ENCODE measurements around the gene MOBP. TPM values are rescaled to one million over a fixed set of nuclear protein-coding genes. Genes with fewer than 3 reads are reported as not detected.

Gene MOBP
- total RNA-seq, 1 donor from 2014 or later, result not detected

DNA sequence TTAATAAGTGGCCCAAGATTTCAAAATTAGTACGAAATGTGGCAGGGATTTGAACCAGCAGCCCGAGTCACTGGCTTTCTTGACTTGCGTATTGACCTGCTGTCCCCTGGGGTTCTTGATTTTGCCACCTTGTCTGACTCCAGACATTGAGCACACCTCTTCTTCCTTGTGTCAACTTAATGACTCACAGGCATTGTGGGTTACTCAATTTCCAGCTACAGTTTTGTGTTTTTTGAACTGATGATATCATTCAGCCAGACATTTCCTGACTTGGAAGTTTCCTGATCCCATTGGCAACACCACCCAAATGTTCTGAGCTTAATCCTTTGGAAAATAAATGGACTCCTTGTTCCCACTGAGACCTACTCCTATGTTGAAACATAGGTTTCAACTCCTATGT, 64.2 kb downstream of the MOBP start:
- no peaks in the 10 kb centered on the region for H3K36me3 Mint-ChIP-seq (ENCODE audit: unreplicated experiment)
- H3K4me3 Mint-ChIP-seq (ENCODE audit: unreplicated experiment), result no peak overlapping the region
- TF ChIP-seq, protein P1, sequence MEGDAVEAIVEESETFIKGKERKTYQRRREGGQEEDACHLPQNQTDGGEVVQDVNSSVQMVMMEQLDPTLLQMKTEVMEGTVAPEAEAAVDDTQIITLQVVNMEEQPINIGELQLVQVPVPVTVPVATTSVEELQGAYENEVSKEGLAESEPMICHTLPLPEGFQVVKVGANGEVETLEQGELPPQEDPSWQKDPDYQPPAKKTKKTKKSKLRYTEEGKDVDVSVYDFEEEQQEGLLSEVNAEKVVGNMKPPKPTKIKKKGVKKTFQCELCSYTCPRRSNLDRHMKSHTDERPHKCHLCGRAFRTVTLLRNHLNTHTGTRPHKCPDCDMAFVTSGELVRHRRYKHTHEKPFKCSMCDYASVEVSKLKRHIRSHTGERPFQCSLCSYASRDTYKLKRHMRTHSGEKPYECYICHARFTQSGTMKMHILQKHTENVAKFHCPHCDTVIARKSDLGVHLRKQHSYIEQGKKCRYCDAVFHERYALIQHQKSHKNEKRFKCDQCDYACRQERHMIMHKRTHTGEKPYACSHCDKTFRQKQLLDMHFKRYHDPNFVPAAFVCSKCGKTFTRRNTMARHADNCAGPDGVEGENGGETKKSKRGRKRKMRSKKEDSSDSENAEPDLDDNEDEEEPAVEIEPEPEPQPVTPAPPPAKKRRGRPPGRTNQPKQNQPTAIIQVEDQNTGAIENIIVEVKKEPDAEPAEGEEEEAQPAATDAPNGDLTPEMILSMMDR (IDR thresholded peaks at IDR 0.05; ENCODE audit: partially characterized antibody, unreplicated experiment), result no peak
- H3K4me1 Mint-ChIP-seq (ENCODE audit: low read depth, unreplicated experiment), result peaks cover 4% of the 10 kb centered on the region
- H3K27me3 Mint-ChIP-seq (ENCODE audit: unreplicated experiment), result no peaks in the 10 kb centered on the region
- no peak for DNase-seq
- peaks cover 1% of the 10 kb centered on the region for H3K9me3 Mint-ChIP-seq (ENCODE audit: unreplicated experiment)
- H3K27ac Mint-ChIP-seq (ENCODE audit: unreplicated experiment), result no peak overlapping the region

DNA sequence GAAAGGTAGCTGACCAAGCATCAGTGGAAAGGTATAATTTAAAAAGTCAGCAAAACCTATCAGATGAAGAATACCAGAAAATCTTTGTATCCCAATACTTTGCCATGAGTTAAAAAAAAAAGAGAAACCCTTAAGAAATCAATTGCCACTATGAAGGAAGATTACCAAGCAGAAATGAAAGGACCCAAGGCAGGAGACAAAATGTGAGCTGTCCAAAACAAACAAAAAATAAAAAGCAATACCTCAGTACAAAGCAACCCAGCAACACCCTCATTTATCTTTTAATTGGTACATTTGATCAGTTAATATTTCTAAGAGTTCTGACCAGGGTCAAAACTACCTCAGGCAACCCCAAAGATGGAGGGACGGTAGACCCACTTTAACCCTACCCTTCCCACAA, 65.3 kb downstream of the MOBP start:
- TF ChIP-seq, protein P1 (IDR thresholded peaks at IDR 0.05; ENCODE audit: partially characterized antibody, unreplicated experiment), result no peak
- Mint-ChIP-seq H3K36me3 (ENCODE audit: unreplicated experiment) (no peaks in the 10 kb centered on the region), H3K4me3 (ENCODE audit: unreplicated experiment) (no peak overlapping the region), H3K9me3 (ENCODE audit: unreplicated experiment) (peaks cover 1% of the 10 kb centered on the region), H3K27me3 (ENCODE audit: unreplicated experiment) (no peaks in the 10 kb centered on the region), H3K4me1 (ENCODE audit: low read depth, unreplicated experiment) (peaks cover 4% of the 10 kb centered on the region), H3K27ac (ENCODE audit: unreplicated experiment) (no peak overlapping the region)
- no peak for DNase-seq

DNA sequence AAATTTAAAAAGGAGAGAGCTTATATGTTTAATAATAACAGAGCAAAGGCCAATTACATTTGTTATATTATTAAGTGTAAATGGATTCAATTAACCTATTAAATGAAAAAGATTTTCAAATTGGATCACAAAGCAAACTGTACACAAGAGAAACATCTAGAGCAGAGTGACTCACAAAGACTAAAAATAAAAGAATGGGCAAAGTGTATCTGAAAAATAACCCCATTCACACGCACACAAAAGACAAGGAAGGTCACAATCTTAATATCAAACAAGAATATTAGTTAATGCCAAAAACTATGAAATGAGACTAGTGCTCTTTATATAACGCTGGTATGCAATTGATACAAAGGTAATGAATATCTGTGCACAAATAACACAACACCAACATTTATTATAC, 65.7 kb downstream of the MOBP start:
- H3K36me3 Mint-ChIP-seq (ENCODE audit: unreplicated experiment), result no peaks in the 10 kb centered on the region
- no peaks in the 10 kb centered on the region for H3K27me3 Mint-ChIP-seq (ENCODE audit: unreplicated experiment)
- peaks cover 1% of the 10 kb centered on the region for H3K9me3 Mint-ChIP-seq (ENCODE audit: unreplicated experiment)
- no peak overlapping the region for H3K27ac Mint-ChIP-seq (ENCODE audit: unreplicated experiment)
- TF ChIP-seq, protein P1 (IDR thresholded peaks at IDR 0.05; ENCODE audit: partially characterized antibody, unreplicated experiment), result no peak
- H3K4me3 Mint-ChIP-seq (ENCODE audit: unreplicated experiment), result no peak overlapping the region
- no peak for DNase-seq
- H3K4me1 Mint-ChIP-seq (ENCODE audit: low read depth, unreplicated experiment), result peaks cover 4% of the 10 kb centered on the region

DNA sequence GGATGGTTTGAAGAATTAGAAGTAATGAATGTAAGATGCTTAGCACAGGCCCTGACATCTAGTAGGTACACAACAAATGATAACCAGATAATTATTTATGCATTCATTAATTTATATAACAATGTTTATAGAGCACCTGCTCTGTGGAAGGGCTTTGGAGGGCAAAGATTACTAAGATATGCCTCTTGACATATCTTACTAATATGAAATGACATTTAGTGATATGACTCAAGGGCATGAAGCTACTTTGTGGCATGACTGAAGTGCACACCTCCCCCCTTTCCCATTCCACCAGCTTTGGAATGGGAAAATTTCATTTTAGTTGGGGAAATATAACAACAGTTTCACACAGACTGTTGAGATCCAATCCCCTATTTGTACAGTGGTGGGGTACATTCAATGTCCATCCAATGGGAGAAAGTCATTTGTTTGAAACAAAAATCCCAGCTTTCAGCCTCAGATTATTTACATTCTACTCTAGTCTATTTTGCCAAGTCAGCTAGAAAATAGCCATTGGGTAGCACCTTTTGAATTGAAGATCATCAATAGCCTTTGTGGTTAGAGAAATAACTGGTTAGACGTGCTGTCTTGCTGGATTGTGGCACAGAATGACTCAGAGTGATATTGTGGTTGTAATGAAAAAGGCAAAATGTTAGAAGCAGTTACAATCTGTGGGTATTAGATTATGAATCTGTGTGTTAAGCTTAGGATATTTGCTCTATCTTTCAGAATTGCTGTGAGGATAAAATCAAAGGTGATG, 72.9 kb downstream of the MOBP start:
- Mint-ChIP-seq H3K27ac (ENCODE audit: unreplicated experiment) (no peak overlapping the region), H3K4me3 (ENCODE audit: unreplicated experiment) (no peak overlapping the region), H3K4me1 (ENCODE audit: low read depth, unreplicated experiment) (no peaks in the 10 kb centered on the region), H3K36me3 (ENCODE audit: unreplicated experiment) (no peaks in the 10 kb centered on the region), H3K27me3 (ENCODE audit: unreplicated experiment) (peaks cover 2% of the 10 kb centered on the region), H3K9me3 (ENCODE audit: unreplicated experiment) (no peaks in the 10 kb centered on the region)
- no peak for DNase-seq
- TF ChIP-seq, protein P1 (IDR thresholded peaks at IDR 0.05; ENCODE audit: partially characterized antibody, unreplicated experiment), result no peak

DNA sequence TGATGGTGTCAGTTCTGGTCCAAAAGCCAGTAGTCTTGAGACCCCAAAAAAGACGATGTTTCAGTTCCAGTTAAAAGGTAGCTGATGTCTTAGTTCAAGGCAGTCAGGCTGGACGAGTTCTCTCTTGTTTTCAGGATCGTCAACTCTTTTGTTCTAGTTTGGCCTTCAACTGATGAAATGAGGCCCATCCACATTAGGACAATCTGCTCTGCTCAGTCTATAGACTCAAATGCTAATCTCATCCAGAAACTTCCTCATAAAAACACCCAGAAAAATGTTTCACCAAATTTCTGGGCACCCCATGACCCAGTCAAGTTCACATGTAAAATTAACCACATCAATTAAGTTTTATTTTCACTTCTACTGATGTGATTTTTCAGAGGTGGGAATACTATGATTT, 74.0 kb downstream of the MOBP start:
- Mint-ChIP-seq H3K27ac (ENCODE audit: unreplicated experiment) (no peak overlapping the region), H3K4me1 (ENCODE audit: low read depth, unreplicated experiment) (no peaks in the 10 kb centered on the region), H3K27me3 (ENCODE audit: unreplicated experiment) (peaks cover 2% of the 10 kb centered on the region), H3K4me3 (ENCODE audit: unreplicated experiment) (no peak overlapping the region), H3K36me3 (ENCODE audit: unreplicated experiment) (no peaks in the 10 kb centered on the region), H3K9me3 (ENCODE audit: unreplicated experiment) (no peaks in the 10 kb centered on the region)
- DNase-seq, result no peak
- TF ChIP-seq, protein P1 (IDR thresholded peaks at IDR 0.05; ENCODE audit: partially characterized antibody, unreplicated experiment), result no peak

Measured in glutamatergic neuron (in vitro differentiated cells).